HG03280 (cell line): ENCODE results near the gene CBLC.

Source experiments
- ATAC-seq: cut with Tn5 transposase; IDR thresholded peaks from one replicate; pipeline ENCODE4 v1.9.1; 2021; ENCODE audit warnings: mild to moderate bottlenecking, moderate library complexity; ENCODE audit not compliant: unreplicated experiment

Gene CBLC

GRCh38 chr19:44777715-44778347 lies at the start of gene CBLC:
TSS of gene CBLC (plus strand) at chr19:44777890. CDS start at chr19:44777932, 42 bp downstream.
- no peak for ATAC-seq

- no peak for ATAC-seq
Observed at GRCh38 chr19:44728178-44728577, 49.5 kb upstream of the CBLC start.

GRCh38 chr19:44729516-44730033 lies 48.1 kb upstream of the CBLC start:
- no peak for ATAC-seq

- ATAC-seq, result no peak
Observed at GRCh38 chr19:44731081-44731480, 46.6 kb upstream of the CBLC start.

- ATAC-seq, result no peak
Observed at GRCh38 chr19:44731622-44732021, 46.1 kb upstream of the CBLC start.

- no peak for ATAC-seq
Observed at GRCh38 chr19:44732235-44733014, 45.3 kb upstream of the CBLC start.

GRCh38 chr19:44734357-44734756 lies 43.3 kb upstream of the CBLC start:
- no peak for ATAC-seq

GRCh38 chr19:44735011-44735410 lies 42.7 kb upstream of the CBLC start:
- no peak for ATAC-seq

- no peak for ATAC-seq
Observed at GRCh38 chr19:44737238-44738071, 40.2 kb upstream of the CBLC start.

- no peak for ATAC-seq
Observed at GRCh38 chr19:44738136-44738535, 39.6 kb upstream of the CBLC start.

GRCh38 chr19:44738603-44739558 lies 38.8 kb upstream of the CBLC start:
- ATAC-seq, result no peak

GRCh38 chr19:44740351-44740824 lies 37.3 kb upstream of the CBLC start:
- ATAC-seq, result no peak

- no peak for ATAC-seq
Observed at GRCh38 chr19:44741258-44741731, 36.4 kb upstream of the CBLC start.

GRCh38 chr19:44741841-44742329 lies 35.8 kb upstream of the CBLC start:
- ATAC-seq, result no peak

- no peak for ATAC-seq
Observed at GRCh38 chr19:44742330-44743061, 35.2 kb upstream of the CBLC start.

GRCh38 chr19:44744871-44745332 lies 32.8 kb upstream of the CBLC start:
- no peak for ATAC-seq

- no peak for ATAC-seq
Observed at GRCh38 chr19:44745341-44745831, 32.3 kb upstream of the CBLC start.

GRCh38 chr19:44745887-44746600 lies 31.6 kb upstream of the CBLC start:
- no peak for ATAC-seq
